GM21381 (cell line): Measurements from ENCODE around the gene COL4A2.

Experiments
- ATAC-seq: cut with Tn5 transposase; IDR thresholded peaks from one replicate; pipeline ENCODE4 v1.9.1; 2021; ENCODE audit warnings: mild to moderate bottlenecking, moderate library complexity; ENCODE audit not compliant: unreplicated experiment

The COL4A2 gene

DNA sequence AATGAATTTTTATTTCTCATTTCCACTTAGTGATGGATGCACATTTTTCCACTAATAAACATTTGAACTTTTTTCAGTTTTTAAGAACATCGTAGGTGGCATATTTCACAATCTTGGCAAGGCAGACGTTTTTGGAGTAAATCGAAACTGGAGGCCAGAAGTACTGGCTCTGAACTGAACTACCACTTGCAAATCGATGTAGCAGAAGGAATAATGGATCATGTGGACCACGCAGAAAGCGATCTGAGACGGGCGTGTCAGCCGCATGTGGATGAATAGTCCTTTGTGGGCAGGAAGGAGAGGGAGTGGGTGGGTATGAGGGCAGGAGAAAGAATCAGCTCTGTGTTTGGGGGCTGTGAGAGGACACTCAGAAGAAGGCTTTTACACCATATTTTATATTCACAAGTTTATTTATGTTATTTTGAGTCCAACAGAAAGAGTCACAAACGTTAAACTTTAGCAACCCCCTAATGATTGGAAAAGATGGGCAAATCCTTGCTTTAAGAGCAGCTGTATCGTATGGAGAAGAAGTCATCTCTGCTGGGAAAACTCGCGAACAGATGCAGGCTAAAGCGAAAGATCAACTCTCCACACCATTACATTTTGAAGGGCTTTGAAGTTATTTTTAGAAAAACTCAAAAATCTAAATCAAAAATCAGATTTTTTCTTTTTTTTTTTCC is 90.5 kb downstream of the COL4A2 start:
- no peak for ATAC-seq

DNA sequence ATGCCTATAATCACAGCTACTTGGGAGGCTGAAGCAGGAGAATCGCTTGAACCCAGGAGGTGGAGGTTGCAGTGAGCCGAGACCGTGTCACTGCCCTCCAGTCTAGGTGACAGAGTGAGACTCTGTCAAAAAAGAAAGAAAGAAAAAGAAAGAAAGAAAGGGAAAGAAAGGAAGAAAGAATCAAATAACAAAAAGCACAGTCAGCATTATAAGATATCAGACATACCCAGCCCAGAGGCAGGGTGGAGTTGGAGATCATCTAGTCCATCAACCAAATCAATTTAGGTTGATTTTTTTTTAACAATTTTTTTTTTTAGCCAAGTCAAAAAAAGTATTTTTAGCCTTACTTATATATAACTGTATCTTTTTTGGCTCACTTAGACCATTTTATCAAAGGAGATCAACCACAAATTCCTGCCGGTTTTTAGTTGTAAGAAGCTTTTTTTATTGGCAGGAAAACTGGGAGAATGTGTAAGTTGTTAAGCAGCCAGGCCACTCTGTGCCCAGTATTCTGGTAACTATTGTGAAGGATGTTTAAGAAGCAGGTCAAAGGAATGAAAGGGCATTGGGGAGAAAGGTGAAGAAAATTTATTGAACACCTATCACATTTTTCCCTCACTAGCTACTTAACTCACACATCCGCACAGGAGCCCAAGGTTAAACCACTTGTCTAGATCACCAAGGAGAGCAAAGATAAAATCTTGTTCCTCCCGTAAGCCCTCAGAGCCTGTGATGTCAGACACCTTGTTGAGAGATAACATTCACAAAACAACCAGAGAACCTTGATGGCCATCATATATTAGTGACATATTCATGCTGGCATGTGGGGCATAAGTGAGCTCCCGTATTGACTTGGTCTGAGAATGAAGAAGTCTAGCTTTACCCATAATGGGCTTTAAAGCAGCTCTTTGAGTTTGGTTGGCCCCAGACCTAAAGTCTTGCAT is 91.8 kb downstream of the COL4A2 start:
- no peak for ATAC-seq

DNA sequence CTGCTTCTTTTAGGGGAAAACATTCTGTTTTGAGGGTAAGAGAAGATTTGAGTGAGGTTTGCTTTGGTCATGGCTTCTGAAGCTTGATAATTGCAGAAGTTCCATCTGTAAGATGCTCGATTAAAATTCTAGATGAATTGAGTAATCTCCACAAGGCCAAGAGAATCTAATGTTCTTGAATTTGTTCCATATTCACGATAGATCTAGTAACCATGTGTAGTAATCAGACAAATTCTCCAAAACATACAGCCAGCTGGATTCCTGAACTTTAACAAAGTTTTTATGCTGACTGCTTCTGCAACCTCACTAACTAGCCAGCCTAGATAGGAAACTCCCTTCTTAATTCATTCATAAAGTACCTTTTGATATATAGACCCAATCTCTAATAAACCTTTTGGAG is 92.7 kb downstream of the COL4A2 start:
- ATAC-seq, result no peak

DNA sequence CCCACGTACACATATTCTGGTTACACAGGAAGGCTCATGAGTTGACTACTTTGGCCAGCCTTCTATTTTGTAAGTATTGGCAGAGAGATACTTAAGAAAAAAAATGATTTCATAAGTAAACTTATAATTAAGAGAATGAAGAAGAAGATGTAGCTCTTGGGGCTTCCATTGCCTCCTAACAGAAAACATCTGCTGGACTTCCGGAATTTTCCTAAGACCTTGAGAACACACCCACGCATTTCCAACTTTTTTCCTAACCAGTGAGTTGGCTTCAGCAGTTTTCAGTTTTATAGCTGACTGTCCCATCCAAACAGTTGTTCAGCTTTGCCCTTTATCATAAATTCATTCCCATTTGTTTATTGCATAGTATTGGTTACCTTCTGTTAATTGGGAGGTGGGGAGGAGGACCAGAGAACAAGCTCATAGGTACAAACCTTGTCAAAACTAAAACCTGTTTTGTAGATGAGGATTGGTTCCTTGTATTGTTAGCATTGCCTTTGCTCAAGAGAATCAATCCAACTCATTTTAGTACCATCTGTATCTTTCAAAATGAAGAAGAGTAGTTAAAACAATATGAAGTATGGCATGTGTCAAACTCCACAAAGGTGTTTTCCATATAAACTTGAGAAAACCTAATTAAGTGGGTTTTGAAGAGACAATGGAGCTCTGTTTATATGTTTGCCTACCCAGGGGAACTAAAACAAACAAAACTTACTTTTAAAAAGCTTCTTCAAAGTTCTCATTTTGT is 93.9 kb downstream of the COL4A2 start:
- no peak for ATAC-seq

DNA sequence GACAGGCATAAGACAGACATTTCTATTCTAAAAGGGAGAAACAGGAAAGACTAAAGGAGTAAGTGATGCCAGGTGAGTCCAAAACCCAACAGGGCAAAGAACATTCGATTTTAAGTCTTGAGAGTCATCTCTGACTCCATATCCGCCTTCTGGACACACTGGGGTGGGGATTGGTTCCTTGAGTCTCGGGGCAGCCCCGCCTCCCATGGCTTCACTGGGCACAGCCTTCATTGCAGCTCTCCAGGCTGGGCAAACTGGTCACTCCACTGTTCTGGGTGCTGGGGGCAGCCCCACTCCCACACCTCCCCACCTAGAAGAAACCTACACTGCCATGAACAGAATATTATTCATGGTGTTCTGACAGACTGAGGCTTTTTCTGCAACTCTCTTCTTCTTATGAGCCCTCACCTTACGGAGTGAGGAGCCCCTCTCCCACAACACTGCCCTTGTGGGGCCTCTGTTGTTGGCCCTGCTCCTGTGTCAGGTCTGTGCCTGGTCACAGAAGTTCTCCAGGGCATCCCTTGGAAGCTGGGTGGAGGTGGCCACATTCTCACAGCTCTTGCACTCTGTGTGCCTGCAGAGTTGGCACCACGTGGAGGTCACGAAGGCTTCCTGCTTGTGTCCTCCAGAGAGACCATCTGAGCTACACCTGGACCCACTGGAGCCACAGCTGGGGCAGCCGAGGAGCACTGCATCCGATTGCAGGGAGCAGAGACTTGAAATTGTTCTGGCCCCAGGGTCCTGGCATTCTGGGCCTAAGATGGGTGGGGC is 95.4 kb downstream of the COL4A2 start:
- no peak for ATAC-seq

DNA sequence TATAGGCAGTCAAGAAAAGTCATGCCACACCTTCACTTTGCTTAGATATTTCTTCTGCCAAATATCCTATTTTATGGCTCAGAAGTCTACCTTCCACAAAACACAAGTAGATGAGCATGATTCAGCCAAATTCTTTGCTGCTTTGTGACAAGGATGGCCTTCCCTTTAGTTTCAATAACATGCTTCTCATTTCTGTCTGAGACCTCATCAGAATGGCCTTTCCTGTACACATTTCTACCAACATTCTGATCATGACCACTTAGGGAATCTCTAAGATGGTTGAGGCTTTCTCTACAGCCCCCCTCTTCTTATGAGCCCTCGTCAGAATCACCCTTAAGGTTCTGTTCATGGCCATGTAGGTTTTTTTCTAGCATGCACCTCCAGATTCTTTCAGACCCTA is 96.2 kb downstream of the COL4A2 start:
- no peak for ATAC-seq

DNA sequence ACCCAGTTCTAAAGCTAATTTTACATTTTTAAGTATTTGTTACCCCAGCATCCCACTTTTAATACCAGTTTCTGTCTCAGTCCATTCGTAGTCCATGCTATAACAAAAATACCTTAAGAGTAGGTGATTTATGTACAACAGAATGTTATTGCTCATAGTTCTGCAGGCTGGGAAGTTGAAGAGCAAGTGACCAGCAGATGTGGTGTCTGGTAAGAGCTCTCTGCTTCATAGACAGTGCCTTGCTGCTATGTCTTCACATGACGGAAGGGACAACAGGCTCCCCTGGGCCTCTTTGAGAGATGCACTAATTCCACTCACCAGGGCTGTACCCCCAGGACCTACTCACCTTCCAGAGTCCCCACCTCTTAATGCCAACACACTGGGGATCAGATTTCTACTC is 96.6 kb downstream of the COL4A2 start:
- ATAC-seq, result no peak

DNA sequence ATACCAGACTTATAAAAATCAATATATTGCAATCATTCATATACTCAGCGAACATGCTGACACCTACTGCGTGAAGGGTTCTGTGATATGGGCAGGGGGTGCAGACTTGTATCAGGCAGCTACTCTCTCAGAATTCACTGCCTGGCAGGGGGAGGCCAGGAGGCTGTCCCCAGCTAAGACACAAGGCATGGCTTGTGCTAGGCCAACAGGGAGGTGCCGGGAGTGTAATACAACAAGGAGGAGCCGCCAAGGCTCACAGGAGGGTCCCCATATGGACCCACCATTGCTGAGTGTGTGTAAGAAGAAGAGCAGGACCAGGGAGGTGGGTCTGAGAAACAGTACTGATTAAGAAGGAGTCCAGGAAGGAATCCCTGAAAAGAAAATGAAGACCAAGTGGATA is 97.2 kb downstream of the COL4A2 start:
- ATAC-seq, result no peak

DNA sequence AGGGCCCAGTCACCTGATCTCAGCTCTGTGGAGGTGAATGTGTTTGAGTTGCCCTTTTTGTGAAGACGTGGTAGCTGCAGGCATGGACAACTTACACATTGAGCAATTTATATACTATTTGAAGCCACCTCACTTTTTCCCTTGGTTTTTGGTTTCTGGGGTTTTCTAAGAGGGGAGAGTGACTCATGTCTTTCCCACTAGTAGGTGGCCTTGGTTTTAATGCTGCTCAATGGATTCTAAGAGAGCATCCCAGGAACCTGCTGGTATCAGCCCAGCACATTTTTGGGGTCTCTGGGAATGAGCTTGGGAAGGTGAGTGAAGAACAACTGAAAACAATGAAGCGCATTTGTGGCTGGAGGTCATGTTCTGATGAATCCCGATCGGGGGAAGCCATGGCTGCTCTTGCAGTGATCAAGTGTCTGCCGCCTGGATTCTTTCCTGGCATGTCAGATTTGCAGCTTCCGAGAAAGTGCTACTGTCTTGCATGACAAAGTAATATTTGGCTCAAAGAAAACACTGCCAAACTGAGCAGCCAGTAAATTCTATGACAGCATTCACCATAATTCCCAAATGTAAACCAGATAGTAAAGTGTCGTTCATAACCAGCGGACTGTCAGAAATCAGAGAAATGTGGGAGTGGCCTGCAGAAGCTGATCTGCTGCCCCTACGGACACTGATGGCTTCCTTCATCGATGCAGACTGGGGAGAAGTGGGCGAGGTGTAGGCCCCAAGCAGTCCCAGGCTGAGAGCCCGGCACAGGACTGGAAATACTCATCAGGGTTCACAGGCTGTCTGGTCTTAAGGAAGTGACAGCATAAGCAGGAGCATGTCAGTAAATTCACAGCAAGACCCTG is 98.7 kb downstream of the COL4A2 start:
- ATAC-seq, result no peak

DNA sequence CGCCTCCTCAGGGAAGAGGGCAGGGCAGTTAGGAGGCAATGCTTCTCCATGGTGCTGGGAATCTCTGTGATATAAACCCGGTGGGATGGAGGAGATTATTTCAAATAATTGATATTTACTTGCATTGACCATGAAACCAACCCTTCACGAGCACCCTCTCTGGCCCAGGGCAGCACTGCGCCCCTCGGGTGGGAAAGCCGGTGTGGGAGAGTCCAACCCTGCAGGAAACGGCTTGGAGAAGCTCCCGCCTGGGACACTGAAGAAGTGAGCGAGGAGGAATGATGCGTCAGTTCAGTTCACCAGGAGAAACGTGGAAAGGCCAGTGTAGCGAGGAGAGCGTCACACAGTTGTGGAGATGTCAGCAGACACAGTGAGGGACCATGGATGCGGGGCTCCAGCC is 99.9 kb downstream of the COL4A2 start:
- ATAC-seq, result no peak

DNA sequence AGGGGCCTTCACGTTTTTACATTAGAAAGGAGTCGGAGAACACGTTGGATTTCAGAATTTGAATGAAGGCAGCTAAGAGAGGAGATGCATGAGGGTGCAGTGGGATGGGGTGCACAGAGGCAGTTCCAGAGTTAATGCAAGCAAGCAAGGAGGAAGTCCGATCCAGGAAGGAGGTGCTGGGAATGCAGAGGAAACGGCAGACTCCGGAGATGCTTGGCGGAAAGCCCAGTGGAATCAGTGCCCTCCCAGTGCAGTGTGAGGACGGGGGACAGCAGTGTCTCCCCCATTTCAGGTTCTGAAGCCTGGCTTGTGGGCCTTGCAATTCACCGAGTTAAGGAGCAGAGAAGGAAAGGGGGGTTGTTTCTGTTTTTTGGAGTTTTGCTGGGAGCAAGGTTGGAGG is 100.4 kb downstream of the COL4A2 start:
- ATAC-seq, result no peak

DNA sequence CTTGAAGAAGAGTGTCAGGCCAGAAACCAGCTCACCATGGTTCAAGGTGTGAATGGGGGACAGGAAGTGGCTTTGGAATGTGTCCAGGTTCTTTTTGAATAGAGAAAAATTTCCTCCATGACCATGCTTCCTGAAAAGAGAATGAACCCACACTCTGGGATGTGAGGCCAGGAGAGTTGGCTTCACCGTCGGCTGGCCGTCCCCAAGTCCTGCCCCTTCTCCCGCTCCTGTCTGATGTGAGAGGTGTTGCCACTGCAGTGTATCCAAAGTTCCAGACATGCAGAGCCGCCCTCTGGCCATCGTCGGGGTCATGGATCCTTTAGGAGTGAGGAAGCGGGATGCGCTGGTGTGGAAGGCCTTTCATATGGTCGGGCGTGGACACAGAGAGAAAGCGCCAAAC is 101.2 kb downstream of the COL4A2 start:
- ATAC-seq, result no peak

DNA sequence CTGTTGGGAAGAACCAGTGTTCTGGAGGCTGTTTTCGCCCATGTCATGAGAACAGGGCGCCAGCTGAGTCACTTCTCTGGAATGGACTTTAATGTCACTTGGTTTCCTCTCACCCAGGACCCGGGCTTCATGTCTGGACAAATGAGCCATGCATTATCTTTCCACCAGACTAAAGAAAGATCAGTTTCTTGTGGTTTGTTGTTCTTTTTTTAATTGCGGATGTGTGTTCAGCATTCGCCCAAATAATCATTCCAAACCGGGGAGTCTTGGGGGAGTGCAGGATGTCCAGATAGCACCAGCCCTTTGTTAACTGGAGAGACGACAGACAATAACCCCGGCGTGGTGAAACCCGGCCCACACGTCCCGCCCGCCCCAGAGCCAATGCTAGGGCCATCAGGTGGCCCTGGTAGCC is 102.5 kb downstream of the COL4A2 start:
- no peak for ATAC-seq

DNA sequence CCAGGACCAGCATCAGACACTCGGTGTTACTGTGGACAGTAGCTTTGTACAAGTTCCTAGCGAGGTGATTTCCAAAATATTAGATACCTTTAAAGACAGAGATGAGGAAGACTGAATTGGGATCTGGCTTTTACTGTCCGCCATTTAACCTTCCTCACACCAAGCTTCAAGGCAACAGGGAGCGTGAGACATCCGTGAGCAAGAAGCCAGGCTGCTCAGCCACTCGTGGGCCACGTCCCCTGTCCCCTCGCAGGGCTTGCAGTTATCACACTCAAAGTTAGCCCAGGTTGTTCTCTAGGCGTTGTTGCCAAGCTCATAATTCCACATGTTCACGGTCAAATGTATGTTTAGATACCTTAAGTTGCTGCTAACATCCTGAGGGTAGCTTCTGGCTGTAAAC is 102.9 kb downstream of the COL4A2 start:
- ATAC-seq, result no peak

DNA sequence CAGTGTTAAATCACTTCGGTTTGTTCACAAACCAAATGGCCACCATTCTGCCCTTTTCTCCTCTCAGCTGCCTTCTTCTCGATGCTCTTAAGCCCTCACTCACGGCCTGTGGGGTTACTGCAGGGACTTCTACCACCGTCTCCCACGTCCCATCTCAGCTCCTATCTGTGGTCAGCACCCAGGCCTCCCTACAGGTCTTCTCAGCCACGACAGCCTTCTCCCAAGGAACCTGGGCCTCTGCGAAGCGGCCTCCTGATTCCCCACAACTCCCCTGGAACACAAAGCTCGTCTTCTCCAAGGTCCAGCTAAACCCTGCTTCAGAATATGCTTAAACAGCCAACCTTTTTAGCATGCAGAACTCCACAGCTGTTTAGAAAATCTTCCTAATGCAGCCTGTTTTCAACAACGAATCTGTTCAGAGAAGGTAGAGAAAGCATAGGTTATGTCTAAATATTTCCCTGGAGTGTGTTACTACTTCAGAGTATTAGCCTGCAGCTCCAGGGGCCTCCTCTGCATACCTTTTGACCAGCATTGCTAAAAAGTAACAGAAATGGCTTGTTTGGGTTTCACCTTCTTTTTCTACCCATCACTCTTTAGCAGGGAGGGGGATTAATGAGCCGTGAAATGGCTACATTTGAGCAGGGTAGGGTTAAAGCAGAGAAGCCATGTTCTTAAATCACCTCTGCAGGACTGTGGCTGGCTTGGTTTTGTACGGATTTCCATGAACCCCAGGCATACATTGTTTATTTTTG is 104.0 kb downstream of the COL4A2 start:
- no peak for ATAC-seq

DNA sequence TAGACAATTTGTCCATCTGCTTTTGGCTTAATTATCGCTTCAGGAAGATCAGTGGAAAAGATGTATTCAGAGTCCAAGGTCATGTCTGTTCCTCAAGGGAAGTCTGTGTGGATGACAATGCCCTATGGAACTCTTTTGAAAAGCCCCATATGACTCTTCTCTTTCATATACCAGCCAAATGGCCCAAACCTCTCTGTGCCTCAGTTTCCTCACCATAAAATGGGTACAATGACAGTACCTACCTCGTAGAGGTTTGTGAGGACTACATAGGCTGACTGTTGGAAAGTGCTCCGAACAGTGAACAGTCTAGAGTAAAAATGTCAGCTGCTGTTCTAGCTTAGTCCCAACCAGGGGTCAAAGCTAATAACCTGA is 104.6 kb downstream of the COL4A2 start:
- peak; percentile 12 for ATAC-seq

DNA sequence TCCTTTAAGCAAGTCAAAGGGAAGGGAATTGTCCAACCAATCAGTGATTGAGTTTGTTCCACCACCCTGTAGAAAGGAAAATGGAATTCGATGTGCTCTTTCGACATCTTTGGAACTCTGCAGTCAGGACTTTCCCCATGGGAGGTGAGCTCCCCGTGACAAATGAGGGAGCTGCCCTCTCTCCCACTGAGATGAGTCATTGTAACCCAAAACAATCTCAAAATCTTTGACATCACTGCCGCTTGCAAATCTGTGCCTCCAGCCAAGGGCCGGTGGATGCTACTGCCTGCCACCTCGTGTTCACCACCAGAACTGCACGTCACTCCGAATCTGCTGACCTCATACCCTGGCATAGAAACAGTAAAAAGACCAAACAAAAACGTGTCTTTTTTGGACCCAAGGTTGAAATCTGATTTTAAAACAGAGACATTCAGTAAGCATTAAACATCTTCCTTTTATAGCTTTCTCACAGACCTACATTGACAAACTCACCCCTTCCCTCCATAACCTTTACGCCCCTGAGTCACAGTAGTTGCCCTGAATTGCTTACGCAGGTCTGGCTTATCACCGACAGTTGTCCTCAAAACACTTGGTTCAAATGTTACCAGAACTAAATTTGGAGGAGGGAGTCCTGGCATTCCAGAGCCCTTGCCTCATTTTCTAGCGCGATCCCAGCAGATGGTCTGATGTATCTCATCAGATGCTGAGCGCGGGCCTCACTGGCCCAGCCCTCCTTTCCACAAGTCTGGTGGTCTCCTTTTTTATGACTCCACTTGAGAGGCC is 105.2 kb downstream of the COL4A2 start:
- peak; percentile 90 for ATAC-seq

DNA sequence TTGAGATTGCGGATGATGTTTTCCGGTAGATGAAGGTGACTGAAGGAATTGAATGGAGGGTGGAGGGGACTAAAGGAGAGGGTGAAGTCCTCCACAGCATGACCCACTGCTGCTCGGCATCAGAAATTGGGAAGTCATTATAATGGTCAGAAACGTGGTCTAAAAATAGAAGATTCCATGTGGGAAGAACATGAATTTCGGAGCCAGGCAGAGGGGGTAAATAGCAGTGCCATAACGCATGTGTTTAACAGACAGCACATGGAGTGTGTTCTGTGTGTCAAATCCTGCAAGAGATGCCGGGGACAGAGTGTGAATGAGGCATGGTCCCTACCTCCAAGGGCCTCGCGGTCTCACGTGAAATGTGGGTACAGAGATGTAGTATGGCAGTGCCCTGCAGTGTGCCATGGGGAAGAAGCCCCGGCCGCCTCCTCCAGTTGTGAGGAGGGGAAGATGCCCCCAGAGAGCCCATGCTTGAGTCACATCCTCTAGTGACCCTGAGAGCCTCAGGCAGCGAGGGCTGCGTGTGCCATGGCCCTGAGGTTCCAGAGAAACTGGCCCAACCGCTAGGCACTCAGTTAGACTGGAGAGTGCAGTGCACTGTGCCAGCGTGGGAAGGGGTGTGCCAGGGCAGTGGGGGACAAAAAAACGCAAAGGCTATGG is 106.1 kb downstream of the COL4A2 start:
- ATAC-seq, result no peak
